RCC 7860 (cell line): ENCODE measurements around the gene TET2.

ENCODE experiments used
- DNase-seq: peaks from one replicate; pipeline ENCODE4 v3.0.0-alpha.2; 2015; ENCODE audit warnings: low spot score
- FAIRE-seq: peaks from 2 replicates; lab custom pipeline; 2012; peaks lifted over from hg19 to GRCh38; lab: Jason Lieb, UNC

The TET2 gene

GRCh38 chr4:105146276-105147015, at the start of gene TET2:
TSS of gene TET2 (plus strand) at chr4:105146876. CDS start at chr4:105233943, 87,067 bp downstream.
- FAIRE-seq, result no peak
- peak; percentile 75 for DNase-seq

GRCh38 chr4:105102016-105102415, 44.7 kb upstream of the TET2 start:
- DNase-seq (no peak), FAIRE-seq (no peak)

- DNase-seq (no peak), FAIRE-seq (no peak)
These were observed 40.2 kb upstream of the TET2 start for GRCh38 chr4:105106426-105106825.

GRCh38 chr4:105107095-105107856, 39.4 kb upstream of the TET2 start:
- FAIRE-seq (no peak), DNase-seq (no peak)

GRCh38 chr4:105108971-105109370, 37.7 kb upstream of the TET2 start:
- DNase-seq (no peak), FAIRE-seq (no peak)

GRCh38 chr4:105112274-105112673, 34.4 kb upstream of the TET2 start:
- DNase-seq, result no peak
- FAIRE-seq, result no peak

GRCh38 chr4:105113800-105114199, 32.9 kb upstream of the TET2 start:
- no peak for FAIRE-seq
- no peak for DNase-seq

- no peak for FAIRE-seq
- no peak for DNase-seq
These were observed 29.9 kb upstream of the TET2 start for GRCh38 chr4:105116616-105117319.

GRCh38 chr4:105119356-105119755, 27.3 kb upstream of the TET2 start:
- DNase-seq (no peak), FAIRE-seq (no peak)

- no peak for FAIRE-seq
These were observed 26.1 kb upstream of the TET2 start for GRCh38 chr4:105120626-105121025.

GRCh38 chr4:105122350-105122749, 24.3 kb upstream of the TET2 start:
- FAIRE-seq (peak; percentile 40), DNase-seq (peak; percentile 82)

More at GRCh38 chr4:105120626-105121025, 26.1 kb upstream of the TET2 start:
- no peak for DNase-seq

- FAIRE-seq, result no peak
These were observed 20.1 kb upstream of the TET2 start for GRCh38 chr4:105126311-105127169.

GRCh38 chr4:105127170-105127445, 19.6 kb upstream of the TET2 start:
- no peak for FAIRE-seq
- no peak for DNase-seq

More at GRCh38 chr4:105126311-105127169, 20.1 kb upstream of the TET2 start:
- DNase-seq, result no peak

- no peak for FAIRE-seq
These were observed 18.5 kb upstream of the TET2 start for GRCh38 chr4:105128208-105128607.

GRCh38 chr4:105129286-105130040, 17.2 kb upstream of the TET2 start:
- FAIRE-seq, result no peak
- DNase-seq, result no peak

More at GRCh38 chr4:105128208-105128607, 18.5 kb upstream of the TET2 start:
- no peak for DNase-seq

GRCh38 chr4:105130945-105131344, 15.7 kb upstream of the TET2 start:
- DNase-seq, result no peak
- FAIRE-seq, result no peak

GRCh38 chr4:105133976-105134375, 12.7 kb upstream of the TET2 start:
- no peak for DNase-seq
- no peak for FAIRE-seq

GRCh38 chr4:105135785-105136184, 10.9 kb upstream of the TET2 start:
- FAIRE-seq (no peak), DNase-seq (no peak)

GRCh38 chr4:105137121-105137875, 9.4 kb upstream of the TET2 start:
- FAIRE-seq, result no peak
- no peak for DNase-seq
